Activated CD4-positive, alpha-beta memory T cell treated with anti-CD3 and anti-CD28 coated beads for 36 hours (primary cell): Measurements from ENCODE around the gene SPTB. TPM values are rescaled to one million over a fixed set of nuclear protein-coding genes. Genes with fewer than 3 reads are reported as not detected.

Experiments used
- CTCF ChIA-PET: fragments of 350-600 bp; sonication (Branson Sonifier 250); formaldehyde crosslinking; loops from one replicate; lab custom pipeline; 2021; ENCODE audit warnings: antibody characterized with exemption, inconsistent platforms; lab: Charles Lee
- POLR2A ChIA-PET: fragments of 350-600 bp; sonication (Branson Sonifier 250); formaldehyde crosslinking; loops from one replicate; lab custom pipeline; 2021; ENCODE audit warnings: antibody characterized with exemption; lab: Charles Lee
- DNase-seq: peaks from one replicate; pipeline ENCODE4 v3.0.0-alpha.2; 2020
- H3K27ac Mint-ChIP-seq: one replicate; pipeline ENCODE4 v1.8.0; 2021; ENCODE audit warnings: mixed read lengths
- H3K27me3 Mint-ChIP-seq: one replicate; pipeline ENCODE4 v1.8.0; 2021; ENCODE audit warnings: mixed read lengths
- H3K36me3 Mint-ChIP-seq: one replicate; pipeline ENCODE4 v1.8.0; 2021; ENCODE audit warnings: mixed read lengths
- H3K4me1 Mint-ChIP-seq: one replicate; pipeline ENCODE4 v1.8.0; 2021; ENCODE audit warnings: low read depth, mixed read lengths
- H3K4me3 Mint-ChIP-seq: one replicate; pipeline ENCODE4 v1.8.0; 2021; ENCODE audit warnings: mild to moderate bottlenecking, mixed read lengths
- H3K9me3 Mint-ChIP-seq: one replicate; pipeline ENCODE4 v1.8.0; 2021; ENCODE audit warnings: mixed read lengths
- intact Hi-C: fragments of 100-400 bp; cut with micrococcal nuclease; formaldehyde crosslinking; loops from one replicate; pipeline ENCODE4 v1.15.1; 2023
- total RNA-seq, 2 experiments: library from RNA; stranded (reverse); gene quantifications; one replicate each; pipeline ENCODE4 v1.2.3, GENCODE V29; 2021

The SPTB gene
- total RNA-seq, 2 experiments from 2014 or later: 0.57 to 0.70 TPM

GRCh38 chr14:64737391-64738280 is 142.1 kb downstream of the SPTB start:
- peaks cover 10% of the 10 kb centered on the region for H3K36me3 Mint-ChIP-seq
- ChIA-PET CTCF (no interaction called here), POLR2A (interaction anchor here (0.9 kb wide), 1 partner anchor 12 kb away, joined by 3 read pairs; no protein-coding TSS in a partner anchor)
- no peaks in the 10 kb centered on the region for H3K27me3 Mint-ChIP-seq
- H3K9me3 Mint-ChIP-seq: no peaks in the 10 kb centered on the region
- DNase-seq: no peak
- H3K4me1 Mint-ChIP-seq: peaks cover 17% of the 10 kb centered on the region
- no peak overlapping the region for H3K27ac Mint-ChIP-seq
- intact Hi-C loops: no loop called here
- H3K4me3 Mint-ChIP-seq: no peak overlapping the region

- Mint-ChIP-seq H3K9me3 (no peaks in the 10 kb centered on the region), H3K4me3 (no peak overlapping the region), H3K36me3 (peaks cover 8% of the 10 kb centered on the region), H3K27me3 (no peaks in the 10 kb centered on the region), H3K27ac (no peak overlapping the region), H3K4me1 (peaks cover 17% of the 10 kb centered on the region)
- ChIA-PET CTCF (interaction anchor here (1.2 kb wide), 1 partner anchor 11 kb away, joined by 3 read pairs; no protein-coding TSS in a partner anchor), POLR2A (interaction anchor here (0.9 kb wide), 1 partner anchor 18 kb away, joined by 3 read pairs; no protein-coding TSS in a partner anchor)
- intact Hi-C loops: no loop called here
- DNase-seq: no peak
These were observed 143.2 kb downstream of the SPTB start for GRCh38 chr14:64736271-64737169.

DNA sequence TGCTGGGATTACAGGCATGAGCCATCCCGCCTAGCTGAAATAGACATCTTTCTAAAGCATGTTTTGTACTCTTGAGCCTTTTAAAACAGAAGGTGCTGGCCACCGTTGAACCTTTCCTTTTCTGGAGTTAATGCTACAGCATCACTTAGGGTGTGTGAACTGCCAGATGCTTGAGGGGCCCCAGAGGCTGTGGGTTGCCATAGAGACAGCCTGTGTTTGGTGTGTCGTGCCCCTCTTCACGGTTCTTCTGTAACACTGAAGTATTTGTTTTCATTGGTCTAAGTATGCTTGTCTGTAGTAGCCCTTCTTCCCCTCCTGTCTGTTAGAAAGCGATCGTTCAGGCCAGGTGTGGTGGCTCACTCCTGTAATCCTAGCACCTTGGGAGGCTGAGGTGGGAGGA is 144.7 kb downstream of the SPTB start:
- H3K27ac Mint-ChIP-seq: no peak overlapping the region
- ChIA-PET CTCF (no interaction called here), POLR2A (interaction anchor here (1.1 kb wide), 1 partner anchor 21 kb away, joined by 3 read pairs; no protein-coding TSS in a partner anchor)
- no peaks in the 10 kb centered on the region for H3K27me3 Mint-ChIP-seq
- no peaks in the 10 kb centered on the region for H3K9me3 Mint-ChIP-seq
- peaks cover 26% of the 10 kb centered on the region for H3K4me1 Mint-ChIP-seq
- intact Hi-C loops: no loop called here
- DNase-seq: no peak
- H3K36me3 Mint-ChIP-seq: no peaks in the 10 kb centered on the region
- no peak overlapping the region for H3K4me3 Mint-ChIP-seq

- Mint-ChIP-seq H3K4me3 (no peak overlapping the region), H3K4me1 (peaks cover 37% of the 10 kb centered on the region), H3K27me3 (no peaks in the 10 kb centered on the region), H3K36me3 (no peaks in the 10 kb centered on the region), H3K9me3 (no peaks in the 10 kb centered on the region), H3K27ac (peak overlapping the region; percentile 38)
- DNase-seq: no peak
- ChIA-PET POLR2A (interaction anchor here (1.1 kb wide), 1 partner anchor 20 kb away, joined by 3 read pairs; no protein-coding TSS in a partner anchor), CTCF (no interaction called here)
- intact Hi-C loops: no loop called here
These were observed 145.8 kb downstream of the SPTB start for GRCh38 chr14:64733899-64734298.

GRCh38 chr14:64733321-64733720 is 146.4 kb downstream of the SPTB start:
- DNase-seq: no peak
- Mint-ChIP-seq H3K4me3 (no peak overlapping the region), H3K27ac (no peak overlapping the region), H3K36me3 (no peaks in the 10 kb centered on the region), H3K9me3 (no peaks in the 10 kb centered on the region), H3K4me1 (peaks cover 42% of the 10 kb centered on the region), H3K27me3 (no peaks in the 10 kb centered on the region)
- CTCF ChIA-PET: no interaction called here
- POLR2A ChIA-PET: no interaction called here
- intact Hi-C loops: no loop called here

GRCh38 chr14:64732536-64733120 is 147.1 kb downstream of the SPTB start:
- Mint-ChIP-seq H3K27ac (no peak overlapping the region), H3K36me3 (no peaks in the 10 kb centered on the region), H3K4me1 (peaks cover 49% of the 10 kb centered on the region), H3K27me3 (no peaks in the 10 kb centered on the region), H3K4me3 (no peak overlapping the region), H3K9me3 (no peaks in the 10 kb centered on the region)
- POLR2A ChIA-PET: no interaction called here
- DNase-seq: no peak
- CTCF ChIA-PET: no interaction called here
- intact Hi-C loops: no loop called here

GRCh38 chr14:64732066-64732465 is 147.6 kb downstream of the SPTB start:
- Mint-ChIP-seq H3K9me3 (no peaks in the 10 kb centered on the region), H3K4me3 (no peak overlapping the region), H3K27ac (no peak overlapping the region), H3K36me3 (no peaks in the 10 kb centered on the region), H3K27me3 (no peaks in the 10 kb centered on the region), H3K4me1 (peaks cover 55% of the 10 kb centered on the region)
- intact Hi-C loops: no loop called here
- ChIA-PET CTCF (no interaction called here), POLR2A (no interaction called here)
- no peak for DNase-seq

DNA sequence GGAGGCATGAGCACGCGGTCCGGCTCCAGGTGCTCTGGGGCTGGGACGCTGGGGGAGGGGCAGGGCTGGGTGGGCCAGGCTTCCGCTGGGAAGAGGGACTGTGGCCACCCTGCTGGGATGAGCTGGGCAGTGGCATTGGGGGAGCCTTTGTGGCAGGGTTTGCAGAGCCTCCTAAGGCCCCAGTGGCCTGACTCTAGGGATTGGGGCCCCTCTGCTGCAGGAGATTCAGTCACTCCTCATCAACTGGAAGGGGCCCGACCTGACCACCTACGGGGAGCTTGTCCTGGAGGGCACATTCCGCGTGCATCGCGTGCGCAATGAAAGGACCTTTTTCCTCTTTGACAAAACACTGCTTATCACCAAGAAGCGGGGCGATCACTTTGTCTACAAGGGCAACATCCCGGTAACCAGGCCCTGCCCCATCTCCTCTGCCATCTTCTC is 148.5 kb downstream of the SPTB start:
- Mint-ChIP-seq H3K9me3 (no peaks in the 10 kb centered on the region), H3K4me1 (peaks cover 64% of the 10 kb centered on the region), H3K27me3 (no peaks in the 10 kb centered on the region), H3K27ac (no peak overlapping the region), H3K36me3 (no peaks in the 10 kb centered on the region), H3K4me3 (no peak overlapping the region)
- intact Hi-C loops: no loop called here
- no peak for DNase-seq
- POLR2A ChIA-PET: no interaction called here
- CTCF ChIA-PET: no interaction called here

DNA sequence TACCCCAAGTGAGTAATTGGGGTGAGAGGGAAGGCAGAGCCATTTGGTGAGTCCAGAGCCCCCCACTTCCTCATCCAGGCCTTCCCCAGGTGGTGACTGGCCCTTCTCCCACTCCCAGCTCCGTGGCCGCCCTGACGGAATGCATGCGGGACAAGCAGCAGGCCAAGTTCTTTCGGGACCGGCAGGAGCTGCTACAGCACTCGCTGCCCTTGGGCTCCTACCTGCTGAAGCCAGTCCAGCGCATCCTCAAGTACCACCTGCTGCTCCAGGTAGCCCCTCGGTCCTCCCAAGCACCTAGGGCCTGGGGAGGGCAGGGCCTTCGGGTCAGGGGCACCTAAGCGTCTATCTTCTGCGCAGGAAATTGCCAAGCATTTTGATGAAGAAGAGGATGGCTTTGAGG is 149.0 kb downstream of the SPTB start:
- H3K27ac Mint-ChIP-seq: no peak overlapping the region

DNA sequence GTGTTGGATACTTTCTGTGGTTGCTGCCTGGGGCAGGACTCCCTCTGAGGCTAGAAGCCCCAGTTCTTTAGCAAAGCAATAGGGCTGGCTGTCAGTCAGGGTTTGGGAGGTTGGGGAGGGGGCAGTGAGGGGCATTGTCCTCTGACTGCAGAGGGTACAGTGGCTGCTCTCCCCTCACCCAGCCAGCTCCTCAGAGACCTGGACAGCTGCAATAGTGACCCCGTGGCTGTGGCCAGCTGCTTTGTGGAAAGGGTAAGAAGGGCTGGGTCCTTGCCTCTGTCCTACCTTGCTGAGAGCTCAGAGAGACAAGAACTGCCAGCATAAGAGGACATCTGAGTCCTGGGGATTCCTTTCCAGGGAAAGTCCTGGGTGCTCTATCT is 149.7 kb downstream of the SPTB start:
- Mint-ChIP-seq H3K4me1 (peaks cover 70% of the 10 kb centered on the region), H3K27me3 (no peaks in the 10 kb centered on the region), H3K36me3 (no peaks in the 10 kb centered on the region), H3K27ac (no peak overlapping the region), H3K4me3 (no peak overlapping the region), H3K9me3 (no peaks in the 10 kb centered on the region)
- ChIA-PET POLR2A (no interaction called here), CTCF (no interaction called here)
- no peak for DNase-seq
- intact Hi-C loops: no loop called here

More for the DNA sequence above, 149.0 kb downstream of the SPTB start:
- no peaks in the 10 kb centered on the region for H3K9me3 Mint-ChIP-seq
- H3K27me3 Mint-ChIP-seq: no peaks in the 10 kb centered on the region
- no peak for DNase-seq
- H3K4me1 Mint-ChIP-seq: peaks cover 69% of the 10 kb centered on the region
- CTCF ChIA-PET: no interaction called here
- H3K4me3 Mint-ChIP-seq: no peak overlapping the region
- POLR2A ChIA-PET: no interaction called here
- no peaks in the 10 kb centered on the region for H3K36me3 Mint-ChIP-seq
- intact Hi-C loops: no loop called here

DNA sequence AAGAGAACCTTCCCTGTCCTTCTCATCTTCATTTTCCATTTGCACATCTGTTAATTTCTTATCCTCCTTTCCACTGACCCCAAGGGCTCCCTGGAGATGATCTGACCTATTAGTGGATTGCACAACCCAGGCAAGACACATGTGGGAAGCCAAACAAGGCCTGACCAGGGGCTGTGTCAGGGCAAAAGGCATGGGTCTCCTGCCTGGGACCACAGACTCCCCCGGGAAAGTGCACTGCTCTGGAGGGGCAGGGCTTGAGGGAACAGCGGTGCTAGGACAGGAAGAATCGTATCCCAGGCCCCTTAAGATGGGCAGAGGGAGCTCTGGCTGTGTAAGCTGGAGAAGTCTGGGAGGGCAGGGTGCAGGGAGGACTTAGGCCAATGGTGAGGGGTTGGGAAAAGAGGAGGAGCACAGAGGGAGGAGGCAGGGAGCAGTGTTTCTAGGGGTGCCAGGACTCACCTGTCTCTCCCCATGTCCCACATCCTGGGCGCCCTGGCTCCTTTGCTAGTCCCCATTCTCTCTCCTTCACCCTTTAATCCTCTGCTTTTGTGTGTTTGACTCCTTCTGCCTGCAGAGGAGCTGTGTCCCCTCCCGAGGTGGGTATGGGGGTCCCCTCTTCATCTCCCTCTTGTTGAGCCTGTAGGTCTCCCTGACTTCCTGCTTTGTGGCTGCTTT is 150.2 kb downstream of the SPTB start:
- H3K4me3 Mint-ChIP-seq: no peak overlapping the region
- H3K36me3 Mint-ChIP-seq: no peaks in the 10 kb centered on the region
- no peak overlapping the region for H3K27ac Mint-ChIP-seq
- POLR2A ChIA-PET: no interaction called here
- peaks cover 73% of the 10 kb centered on the region for H3K4me1 Mint-ChIP-seq
- H3K27me3 Mint-ChIP-seq: no peaks in the 10 kb centered on the region
- intact Hi-C loops: no loop called here
- H3K9me3 Mint-ChIP-seq: no peaks in the 10 kb centered on the region
- CTCF ChIA-PET: no interaction called here
- DNase-seq: no peak
